K562 (cell line): ENCODE data around the gene IQCK. TPM values are rescaled to one million over a fixed set of nuclear protein-coding genes. Genes with fewer than 3 reads are reported as not detected.

Source experiments
- CCNT2 ChIP-seq: IDR thresholded peaks from 2 replicates; pipeline ENCODE4 v1.6.1; 2011; ENCODE audit warnings: borderline replicate concordance, low read depth, mild to moderate bottlenecking, moderate library complexity, mixed read lengths, low read length; ENCODE audit not compliant: insufficient read length; ENCODE audit errors: extremely low read depth
- FOSL1 ChIP-seq: fragments of 200-800 bp; sonication (Bioruptor generic); conservative IDR thresholded peaks from 2 replicates; pipeline ENCODE4 v1.6.1; 2016; ENCODE audit warnings: missing genetic modification characterization, missing compliant biosample characterization
- GATA2 ChIP-seq: sonication (generic); formaldehyde crosslinking; IDR thresholded peaks from 2 replicates; pipeline ENCODE4 v1.4.0; 2020; ENCODE audit warnings: mild to moderate bottlenecking, missing genetic modification reagents
- JUND ChIP-seq, 2 experiments: IDR thresholded peaks; 2 replicates in 1 of 2; 3 replicates in 1 of 2; pipeline ENCODE4 v1.6.1; 2011; ENCODE audit warnings: borderline replicate concordance in 2 of 2, low read depth in 2 of 2, low read length in 2 of 2, improper control_type of control experiment in 1 of 2, missing biosample characterization in 1 of 2, missing genetic modification characterization in 1 of 2, missing genetic modification reagents in 1 of 2
- RFX7 ChIP-seq: fragments of 250-450 bp; sonication (Bioruptor Pico); IDR thresholded peaks from 2 replicates; pipeline ENCODE4 v1.5.1; 2021; ENCODE audit warnings: mild to moderate bottlenecking
- SMAD3 ChIP-seq: fragments of 450-650 bp; formaldehyde crosslinking; conservative IDR thresholded peaks from 2 replicates; pipeline ENCODE4 v1.4.0; 2020; ENCODE audit warnings: mild to moderate bottlenecking
- TAL1 ChIP-seq: fragments of 450-650 bp; IDR thresholded peaks from 2 replicates; pipeline ENCODE4 v1.6.1; 2016; ENCODE audit warnings: mild to moderate bottlenecking
- polyA plus RNA-seq, 8 experiments: library from polyadenylated mRNA; depleted of rRNA in 4 of 8; stranded (reverse) in 5 of 8; unstranded in 3 of 8; fragments of >200 nt; fragmentation: Nextera tagmentation in 2 of 8; fragmentation: Illumina TruSeq in 1 of 8; extraction: Ambion mirVana in 2 of 8; extraction: Trizol in 1 of 8; gene quantifications; 2 replicates each; pipeline versions ENCODE4 v1.2.1 to v1.2.3, GENCODE V29; 2011 to 2014; ENCODE audit warnings: inconsistent platforms in 1 of 8, missing spikeins in 1 of 8
- total RNA-seq, 7 experiments: library from RNA; depleted of rRNA in 6 of 7; stranded (reverse); fragments of >200 nt in 6 of 7; fragmentation: Illumina TruSeq in 2 of 7; extraction: Trizol in 2 of 7; gene quantifications; 2 replicates each; pipeline versions ENCODE4 v1.2.1 to v1.2.3, GENCODE V29; 2011 to 2021; ENCODE audit warnings: low replicate concordance in 1 of 7
- TF ChIP-seq, protein P1 (sequence below): fragments of 450-650 bp; IDR thresholded peaks from 2 replicates; pipeline ENCODE4 v1.6.1; 2016; ENCODE audit warnings: mild to moderate bottlenecking, moderate library complexity
- TF ChIP-seq, protein P2 (sequence below), 2 experiments: fragments of 450-650 bp in 1 of 2; sonication (generic) in 1 of 2; formaldehyde crosslinking in 1 of 2; IDR thresholded peaks in 1 of 2; conservative IDR thresholded peaks in 1 of 2; 2 replicates each; pipeline versions ENCODE4 v1.6.1 to v1.8.1; 2016 to 2023; ENCODE audit warnings: mild to moderate bottlenecking in 2 of 2, moderate library complexity in 2 of 2, inconsistent platforms in 1 of 2, missing genetic modification reagents in 1 of 2

The IQCK gene
- total and polyA plus RNA-seq, 9 of the 15 experiments (the other 6 are each of a cell fraction or from before 2014, with no cell fraction given) = 5.2 to 12.2 (median 7.3) TPM

GRCh38 chr16:19844945-19845641 is 127.0 kb downstream of the IQCK start (continued):
- TF ChIP-seq, protein P1, sequence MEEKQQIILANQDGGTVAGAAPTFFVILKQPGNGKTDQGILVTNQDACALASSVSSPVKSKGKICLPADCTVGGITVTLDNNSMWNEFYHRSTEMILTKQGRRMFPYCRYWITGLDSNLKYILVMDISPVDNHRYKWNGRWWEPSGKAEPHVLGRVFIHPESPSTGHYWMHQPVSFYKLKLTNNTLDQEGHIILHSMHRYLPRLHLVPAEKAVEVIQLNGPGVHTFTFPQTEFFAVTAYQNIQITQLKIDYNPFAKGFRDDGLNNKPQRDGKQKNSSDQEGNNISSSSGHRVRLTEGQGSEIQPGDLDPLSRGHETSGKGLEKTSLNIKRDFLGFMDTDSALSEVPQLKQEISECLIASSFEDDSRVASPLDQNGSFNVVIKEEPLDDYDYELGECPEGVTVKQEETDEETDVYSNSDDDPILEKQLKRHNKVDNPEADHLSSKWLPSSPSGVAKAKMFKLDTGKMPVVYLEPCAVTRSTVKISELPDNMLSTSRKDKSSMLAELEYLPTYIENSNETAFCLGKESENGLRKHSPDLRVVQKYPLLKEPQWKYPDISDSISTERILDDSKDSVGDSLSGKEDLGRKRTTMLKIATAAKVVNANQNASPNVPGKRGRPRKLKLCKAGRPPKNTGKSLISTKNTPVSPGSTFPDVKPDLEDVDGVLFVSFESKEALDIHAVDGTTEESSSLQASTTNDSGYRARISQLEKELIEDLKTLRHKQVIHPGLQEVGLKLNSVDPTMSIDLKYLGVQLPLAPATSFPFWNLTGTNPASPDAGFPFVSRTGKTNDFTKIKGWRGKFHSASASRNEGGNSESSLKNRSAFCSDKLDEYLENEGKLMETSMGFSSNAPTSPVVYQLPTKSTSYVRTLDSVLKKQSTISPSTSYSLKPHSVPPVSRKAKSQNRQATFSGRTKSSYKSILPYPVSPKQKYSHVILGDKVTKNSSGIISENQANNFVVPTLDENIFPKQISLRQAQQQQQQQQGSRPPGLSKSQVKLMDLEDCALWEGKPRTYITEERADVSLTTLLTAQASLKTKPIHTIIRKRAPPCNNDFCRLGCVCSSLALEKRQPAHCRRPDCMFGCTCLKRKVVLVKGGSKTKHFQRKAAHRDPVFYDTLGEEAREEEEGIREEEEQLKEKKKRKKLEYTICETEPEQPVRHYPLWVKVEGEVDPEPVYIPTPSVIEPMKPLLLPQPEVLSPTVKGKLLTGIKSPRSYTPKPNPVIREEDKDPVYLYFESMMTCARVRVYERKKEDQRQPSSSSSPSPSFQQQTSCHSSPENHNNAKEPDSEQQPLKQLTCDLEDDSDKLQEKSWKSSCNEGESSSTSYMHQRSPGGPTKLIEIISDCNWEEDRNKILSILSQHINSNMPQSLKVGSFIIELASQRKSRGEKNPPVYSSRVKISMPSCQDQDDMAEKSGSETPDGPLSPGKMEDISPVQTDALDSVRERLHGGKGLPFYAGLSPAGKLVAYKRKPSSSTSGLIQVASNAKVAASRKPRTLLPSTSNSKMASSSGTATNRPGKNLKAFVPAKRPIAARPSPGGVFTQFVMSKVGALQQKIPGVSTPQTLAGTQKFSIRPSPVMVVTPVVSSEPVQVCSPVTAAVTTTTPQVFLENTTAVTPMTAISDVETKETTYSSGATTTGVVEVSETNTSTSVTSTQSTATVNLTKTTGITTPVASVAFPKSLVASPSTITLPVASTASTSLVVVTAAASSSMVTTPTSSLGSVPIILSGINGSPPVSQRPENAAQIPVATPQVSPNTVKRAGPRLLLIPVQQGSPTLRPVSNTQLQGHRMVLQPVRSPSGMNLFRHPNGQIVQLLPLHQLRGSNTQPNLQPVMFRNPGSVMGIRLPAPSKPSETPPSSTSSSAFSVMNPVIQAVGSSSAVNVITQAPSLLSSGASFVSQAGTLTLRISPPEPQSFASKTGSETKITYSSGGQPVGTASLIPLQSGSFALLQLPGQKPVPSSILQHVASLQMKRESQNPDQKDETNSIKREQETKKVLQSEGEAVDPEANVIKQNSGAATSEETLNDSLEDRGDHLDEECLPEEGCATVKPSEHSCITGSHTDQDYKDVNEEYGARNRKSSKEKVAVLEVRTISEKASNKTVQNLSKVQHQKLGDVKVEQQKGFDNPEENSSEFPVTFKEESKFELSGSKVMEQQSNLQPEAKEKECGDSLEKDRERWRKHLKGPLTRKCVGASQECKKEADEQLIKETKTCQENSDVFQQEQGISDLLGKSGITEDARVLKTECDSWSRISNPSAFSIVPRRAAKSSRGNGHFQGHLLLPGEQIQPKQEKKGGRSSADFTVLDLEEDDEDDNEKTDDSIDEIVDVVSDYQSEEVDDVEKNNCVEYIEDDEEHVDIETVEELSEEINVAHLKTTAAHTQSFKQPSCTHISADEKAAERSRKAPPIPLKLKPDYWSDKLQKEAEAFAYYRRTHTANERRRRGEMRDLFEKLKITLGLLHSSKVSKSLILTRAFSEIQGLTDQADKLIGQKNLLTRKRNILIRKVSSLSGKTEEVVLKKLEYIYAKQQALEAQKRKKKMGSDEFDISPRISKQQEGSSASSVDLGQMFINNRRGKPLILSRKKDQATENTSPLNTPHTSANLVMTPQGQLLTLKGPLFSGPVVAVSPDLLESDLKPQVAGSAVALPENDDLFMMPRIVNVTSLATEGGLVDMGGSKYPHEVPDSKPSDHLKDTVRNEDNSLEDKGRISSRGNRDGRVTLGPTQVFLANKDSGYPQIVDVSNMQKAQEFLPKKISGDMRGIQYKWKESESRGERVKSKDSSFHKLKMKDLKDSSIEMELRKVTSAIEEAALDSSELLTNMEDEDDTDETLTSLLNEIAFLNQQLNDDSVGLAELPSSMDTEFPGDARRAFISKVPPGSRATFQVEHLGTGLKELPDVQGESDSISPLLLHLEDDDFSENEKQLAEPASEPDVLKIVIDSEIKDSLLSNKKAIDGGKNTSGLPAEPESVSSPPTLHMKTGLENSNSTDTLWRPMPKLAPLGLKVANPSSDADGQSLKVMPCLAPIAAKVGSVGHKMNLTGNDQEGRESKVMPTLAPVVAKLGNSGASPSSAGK = peak; percentile 22; the same call in 1 of the 2 replicates
- TF ChIP-seq CCNT2 (no peak), JUND (IDR thresholded peaks at IDR 0.05; ENCODE audit: borderline replicate concordance, low read depth, low read length) (0 out of 2 replicates have a peak, but pooled peaks have one; percentile 36), JUND (tag; IDR thresholded peaks at IDR 0.05; ENCODE audit: borderline replicate concordance, low read depth, low read length) (no peak; the same call in 2 of the 3 replicates), RFX7 (CRISPR knock-in tag) (no peak), TAL1 (0 out of 2 replicates have a peak, but pooled peaks have one; percentile 18), SMAD3 (CRISPR knock-in tag) (no peak), GATA2 (no peak), FOSL1 (peak; percentile 82)
- TF ChIP-seq, protein P2, sequence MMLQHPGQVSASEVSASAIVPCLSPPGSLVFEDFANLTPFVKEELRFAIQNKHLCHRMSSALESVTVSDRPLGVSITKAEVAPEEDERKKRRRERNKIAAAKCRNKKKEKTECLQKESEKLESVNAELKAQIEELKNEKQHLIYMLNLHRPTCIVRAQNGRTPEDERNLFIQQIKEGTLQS (IDR thresholded peaks at IDR 0.05) = peak; percentile 43; the same call in 1 of the 2 replicates
- TF ChIP-seq, protein P2 (CRISPR knock-in tag; conservative IDR thresholded peaks at IDR 0.05) = no peak
